H1 (cell line): ENCODE results near the gene OR8A1. TPM values are rescaled to one million over a fixed set of nuclear protein-coding genes. Genes with fewer than 3 reads are reported as not detected.

Experiments
- CREB1 ChIP-seq: IDR thresholded peaks from 2 replicates; pipeline ENCODE4 v1.6.1; 2012; ENCODE audit warnings: inconsistent platforms
- EZH2 ChIP-seq: fragments of 200-600 bp; sonication (generic); IDR thresholded peaks from 2 replicates; pipeline ENCODE4 v1.7.1; 2012; ENCODE audit warnings: low read depth, mild to moderate bottlenecking, moderate library complexity, low read length, inconsistent platforms; ENCODE audit not compliant: severe bottlenecking
- RAD21 ChIP-seq, 2 experiments: IDR thresholded peaks in 1 of 2; conservative IDR thresholded peaks in 1 of 2; 2 replicates each; pipeline ENCODE4 v1.6.1; 2011; ENCODE audit warnings: low read depth in 2 of 2, low read length in 2 of 2, improper control_type of control experiment in 1 of 2, inconsistent platforms in 1 of 2, mild to moderate bottlenecking in 1 of 2, moderate library complexity in 1 of 2
- RNF2 ChIP-seq: fragments of 200-900, 300-1000 bp; sonication (generic); IDR thresholded peaks from 2 replicates; pipeline ENCODE4 v1.7.1; 2016; ENCODE audit warnings: borderline replicate concordance, low read depth, mild to moderate bottlenecking, antibody characterized with exemption, low read length; ENCODE audit not compliant: poor library complexity, severe bottlenecking; ENCODE audit errors: missing control alignments
- polyA plus RNA-seq, 7 experiments: library from polyadenylated mRNA; depleted of rRNA in 3 of 7; stranded (reverse) in 5 of 7; unstranded in 2 of 7; fragments of >200 nt in 5 of 7; fragments of 200-250 nt in 2 of 7; gene quantifications; 1 replicate in 5 of 7; 2 replicates in 1 of 7; 4 replicates in 1 of 7; pipeline versions ENCODE4 v1.2.1 to v1.2.3, GENCODE V29; 2011 to 2013; ENCODE audit warnings: missing spikeins in 2 of 7, mixed read lengths in 2 of 7
- total RNA-seq: library from RNA; stranded (reverse); fragmentation: NEBNext Ultra II Directional; extraction: Animal tissue kit (Norgen Biotek cat#: 25700); gene quantifications from 2 replicates; pipeline ENCODE4 v1.2.1, GENCODE V29; 2021
- TF ChIP-seq, protein P1 (sequence below), 3 experiments: IDR thresholded peaks; 1 replicate in 2 of 3; 2 replicates in 1 of 3; pipeline versions ENCODE4 v1.5.1 to v1.6.1; 2011; ENCODE audit warnings: low read length in 3 of 3, mild to moderate bottlenecking in 3 of 3, inconsistent platforms in 2 of 3, low read depth in 1 of 3, moderate library complexity in 1 of 3; ENCODE audit not compliant: insufficient read depth in 1 of 3; ENCODE audit errors: control extremely low read depth in 1 of 3

Gene OR8A1
- total and polyA plus RNA-seq, 2 of the 8 experiments (the other 6 are each of a cell fraction or from before 2014, with no cell fraction given), result not detected

GRCh38 chr11:124591430-124591829 is 21.6 kb downstream of the OR8A1 start (continued):
- TF ChIP-seq CREB1 (no peak), RNF2 (no peak), EZH2 (no peak), RAD21 (IDR thresholded peaks at IDR 0.05 in 1 of 2, conservative IDR thresholded peaks at IDR 0.05 in 1 of 2; ENCODE audit: low read depth in 2 of 2, low read length in 2 of 2) (no peak)
- TF ChIP-seq, protein P1, sequence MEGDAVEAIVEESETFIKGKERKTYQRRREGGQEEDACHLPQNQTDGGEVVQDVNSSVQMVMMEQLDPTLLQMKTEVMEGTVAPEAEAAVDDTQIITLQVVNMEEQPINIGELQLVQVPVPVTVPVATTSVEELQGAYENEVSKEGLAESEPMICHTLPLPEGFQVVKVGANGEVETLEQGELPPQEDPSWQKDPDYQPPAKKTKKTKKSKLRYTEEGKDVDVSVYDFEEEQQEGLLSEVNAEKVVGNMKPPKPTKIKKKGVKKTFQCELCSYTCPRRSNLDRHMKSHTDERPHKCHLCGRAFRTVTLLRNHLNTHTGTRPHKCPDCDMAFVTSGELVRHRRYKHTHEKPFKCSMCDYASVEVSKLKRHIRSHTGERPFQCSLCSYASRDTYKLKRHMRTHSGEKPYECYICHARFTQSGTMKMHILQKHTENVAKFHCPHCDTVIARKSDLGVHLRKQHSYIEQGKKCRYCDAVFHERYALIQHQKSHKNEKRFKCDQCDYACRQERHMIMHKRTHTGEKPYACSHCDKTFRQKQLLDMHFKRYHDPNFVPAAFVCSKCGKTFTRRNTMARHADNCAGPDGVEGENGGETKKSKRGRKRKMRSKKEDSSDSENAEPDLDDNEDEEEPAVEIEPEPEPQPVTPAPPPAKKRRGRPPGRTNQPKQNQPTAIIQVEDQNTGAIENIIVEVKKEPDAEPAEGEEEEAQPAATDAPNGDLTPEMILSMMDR (IDR thresholded peaks at IDR 0.05; ENCODE audit: control extremely low read depth in 1 of 3, insufficient read depth in 1 of 3, low read depth in 1 of 3, low read length in 3 of 3), result no peak
